HG03280 (cell line): ENCODE results near the gene SLC25A52.
"Not testable (repeated sequence)": the region's sequence is repeated elsewhere in the genome, so short reads cannot be mapped to it uniquely, and the experiment has no call there.

Experiments
- ATAC-seq: cut with Tn5 transposase; IDR thresholded peaks from one replicate; pipeline ENCODE4 v1.9.1; 2021; ENCODE audit warnings: mild to moderate bottlenecking, moderate library complexity; ENCODE audit not compliant: unreplicated experiment

The SLC25A52 gene, protein sequence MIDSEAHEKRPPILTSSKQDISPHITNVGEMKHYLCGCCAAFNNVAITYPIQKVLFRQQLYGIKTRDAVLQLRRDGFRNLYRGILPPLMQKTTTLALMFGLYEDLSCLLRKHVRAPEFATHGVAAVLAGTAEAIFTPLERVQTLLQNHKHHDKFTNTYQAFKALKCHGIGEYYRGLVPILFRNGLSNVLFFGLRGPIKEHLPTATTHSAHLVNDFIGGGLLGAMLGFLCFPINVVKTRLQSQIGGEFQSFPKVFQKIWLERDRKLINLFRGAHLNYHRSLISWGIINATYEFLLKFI

DNA sequence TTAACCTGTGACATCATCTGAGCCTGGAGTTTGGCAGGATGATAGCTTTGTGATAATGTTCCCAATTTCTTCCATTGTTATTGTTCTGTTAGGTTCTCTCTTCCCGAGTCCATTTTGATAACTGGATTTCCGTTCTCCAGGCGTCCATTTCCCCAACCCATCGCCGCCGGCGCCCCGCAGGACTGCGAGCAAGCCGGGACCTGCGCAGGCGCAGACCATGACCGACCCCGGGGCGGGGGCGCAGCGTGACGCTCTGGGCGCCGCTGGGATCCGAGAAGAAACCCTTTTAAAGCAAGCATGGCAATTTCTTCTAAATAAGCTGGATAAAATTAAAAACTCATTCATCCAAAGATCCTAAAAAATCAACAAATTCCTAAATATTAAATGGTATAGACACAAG lies at the start of gene SLC25A52:
TSS of gene SLC25A52 (minus strand) at position 186 of the 400 bp plus-strand sequence. CDS start 219 bp downstream, outside the sequence.
- ATAC-seq, result no peak

DNA sequence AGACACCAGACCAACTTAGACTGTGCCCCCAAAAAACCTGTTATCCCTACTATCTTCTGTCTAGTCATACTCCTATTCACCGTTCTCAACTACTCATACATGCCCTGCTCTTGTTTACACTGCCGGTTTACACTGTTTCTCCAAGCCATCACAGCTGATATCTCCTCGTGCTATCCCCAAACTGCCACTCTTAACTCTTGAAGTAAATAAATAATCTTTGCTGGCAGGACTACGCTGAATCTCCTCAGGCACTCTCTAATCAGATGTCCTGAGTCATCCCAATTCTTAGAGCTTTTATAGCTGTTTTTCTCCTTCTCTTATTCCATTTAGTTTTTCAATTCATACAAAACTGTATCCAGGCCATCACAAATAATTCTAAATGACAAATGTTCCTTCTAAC lies 48.4 kb upstream of the SLC25A52 start:
- ATAC-seq, result not testable (repeated sequence)

DNA sequence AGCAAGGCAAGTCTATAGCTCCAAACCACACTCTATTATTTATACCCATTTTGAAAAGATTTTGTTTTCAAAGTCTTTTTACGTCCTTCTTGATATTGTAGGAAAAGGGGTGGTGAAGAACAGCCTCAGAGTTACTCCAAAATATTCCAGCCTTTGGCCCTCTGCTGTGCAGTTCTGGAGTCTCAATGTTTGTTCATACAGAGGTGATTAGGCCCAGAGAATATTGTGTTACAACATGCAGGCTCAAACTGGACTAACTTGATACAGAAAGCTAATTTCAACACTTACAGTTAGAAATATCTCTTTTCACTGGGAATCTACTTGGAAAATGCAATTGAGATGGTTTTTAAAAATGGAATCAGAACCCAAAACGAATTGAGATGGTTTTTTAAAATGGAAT lies 40.4 kb upstream of the SLC25A52 start:
- ATAC-seq, result no peak

DNA sequence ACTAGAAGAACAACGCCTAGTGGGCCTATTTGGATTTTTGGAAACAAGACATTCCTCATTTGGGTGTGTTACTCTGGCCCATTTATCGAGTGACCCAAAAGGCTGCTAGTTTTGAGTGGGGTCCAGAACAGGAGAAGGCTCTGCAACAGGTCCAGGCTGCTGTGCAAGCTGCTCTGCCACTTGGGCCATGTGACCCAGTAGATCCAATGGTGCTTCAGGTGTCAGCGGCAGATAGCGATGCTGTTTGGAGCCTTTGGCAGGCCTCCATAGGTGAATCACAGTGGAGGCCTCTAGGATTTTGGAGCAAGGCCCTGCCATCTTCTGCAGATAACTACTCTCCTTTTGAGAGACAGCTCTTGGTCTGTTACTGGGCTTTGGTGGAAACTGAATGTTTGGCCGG lies 38.6 kb upstream of the SLC25A52 start:
- not testable (repeated sequence) for ATAC-seq

DNA sequence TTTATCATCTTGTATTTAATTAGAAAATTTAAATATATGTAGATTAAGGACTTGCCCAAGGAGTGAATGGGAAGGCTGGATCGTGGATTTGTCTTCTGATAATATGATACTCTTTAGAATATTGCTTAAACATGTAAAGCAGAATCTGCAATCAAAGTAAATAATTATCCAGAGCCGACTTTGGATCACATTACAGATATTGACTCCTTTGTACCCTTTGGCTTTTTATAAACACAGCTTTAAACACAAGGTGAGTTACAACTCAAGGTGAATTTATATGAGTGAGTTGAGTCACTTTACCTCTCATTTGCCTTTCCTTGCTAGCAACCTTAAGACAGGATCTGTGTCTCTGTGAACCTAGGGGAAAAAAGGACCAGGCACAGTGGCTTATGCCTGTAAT lies 37.7 kb upstream of the SLC25A52 start:
- ATAC-seq, result no peak

DNA sequence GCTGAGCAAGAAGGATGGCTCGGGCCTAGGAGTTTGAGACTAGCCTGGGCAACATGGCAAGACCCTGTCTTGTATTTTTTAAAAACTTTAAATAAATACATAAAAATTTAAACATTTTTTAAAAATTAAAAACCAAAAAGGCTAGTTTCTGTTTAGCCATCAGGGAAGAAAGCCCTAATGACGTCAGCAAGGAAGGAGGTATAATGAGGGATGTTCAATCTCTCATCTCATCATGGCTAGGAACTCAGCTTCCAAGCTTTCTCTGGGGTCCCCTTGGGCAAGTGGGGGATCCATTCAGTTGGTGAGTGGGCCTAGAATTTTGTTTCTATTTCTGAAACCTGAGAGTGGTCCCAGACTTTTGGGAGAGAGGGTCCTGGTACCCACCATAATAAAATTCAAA lies 35.1 kb upstream of the SLC25A52 start:
- no peak for ATAC-seq

DNA sequence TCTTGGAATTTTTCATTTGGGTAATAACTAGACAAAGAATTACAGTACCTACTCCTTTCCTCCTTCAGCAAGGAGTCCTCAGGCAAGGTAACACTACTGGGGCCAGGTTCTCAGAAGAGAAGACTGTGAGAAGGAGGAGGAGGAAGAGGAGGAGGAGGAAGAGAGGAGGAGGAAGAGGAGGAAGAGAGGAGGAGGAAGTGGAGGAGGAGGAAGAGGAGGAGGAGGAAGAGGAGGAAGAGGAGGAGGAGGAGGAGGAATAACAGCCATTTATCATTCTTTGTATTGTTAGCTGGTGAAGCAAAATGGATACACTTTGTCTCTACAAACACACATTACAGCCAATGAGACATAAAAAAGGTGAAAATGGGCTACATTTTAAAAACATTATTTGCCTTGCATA lies 32.9 kb upstream of the SLC25A52 start:
- no peak for ATAC-seq

DNA sequence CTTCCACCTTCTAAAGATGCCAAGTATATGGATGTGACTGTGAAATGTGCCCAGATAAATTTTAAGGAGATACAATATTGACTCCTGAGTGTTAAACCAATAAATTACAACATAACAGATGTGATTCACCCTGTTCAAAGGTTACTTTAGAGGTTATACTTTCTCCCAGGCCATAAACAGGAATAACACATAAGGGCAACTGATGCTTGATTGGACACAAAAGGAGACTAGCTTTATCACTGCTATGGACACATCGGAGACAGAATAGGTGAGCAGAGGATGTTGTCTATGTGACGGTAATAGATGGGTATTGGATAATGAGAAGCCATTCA lies 31.9 kb upstream of the SLC25A52 start:
- ATAC-seq, result no peak

DNA sequence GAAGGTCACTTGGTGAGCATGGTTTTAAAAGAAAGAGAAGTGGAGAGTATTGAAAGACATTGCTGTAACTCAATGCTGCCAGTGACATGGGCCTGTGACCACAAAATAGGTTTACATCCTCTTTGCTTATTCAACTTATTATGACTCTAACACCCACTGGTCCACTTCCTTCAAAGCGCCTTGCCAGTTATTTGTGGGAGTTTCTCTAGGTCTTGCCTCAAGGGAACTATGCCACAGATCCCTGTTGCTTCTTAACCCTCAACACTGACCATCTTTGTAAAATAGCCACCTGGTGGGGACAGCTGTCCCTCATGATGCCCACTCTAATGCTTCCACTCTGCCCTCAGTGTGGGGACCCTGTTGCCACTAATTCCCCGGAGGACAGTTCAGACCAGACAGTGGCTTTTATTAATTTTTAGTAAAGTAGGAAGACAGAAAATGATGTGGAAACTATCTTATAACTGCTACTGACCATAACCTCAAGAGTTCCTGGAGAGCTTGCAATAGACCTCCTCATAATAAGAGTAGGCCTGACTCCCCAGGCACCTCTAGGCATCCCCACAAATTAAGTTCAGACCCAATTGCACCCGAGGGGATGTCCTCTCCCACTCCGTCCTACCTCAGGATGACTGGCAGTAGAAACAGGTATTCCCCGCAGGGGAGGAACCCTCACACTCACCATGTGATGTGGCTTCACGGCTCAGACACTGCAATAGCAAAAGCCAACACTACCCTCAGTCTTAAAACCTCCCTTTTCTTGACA lies 31.3 kb upstream of the SLC25A52 start:
- ATAC-seq, result peak; percentile 92

DNA sequence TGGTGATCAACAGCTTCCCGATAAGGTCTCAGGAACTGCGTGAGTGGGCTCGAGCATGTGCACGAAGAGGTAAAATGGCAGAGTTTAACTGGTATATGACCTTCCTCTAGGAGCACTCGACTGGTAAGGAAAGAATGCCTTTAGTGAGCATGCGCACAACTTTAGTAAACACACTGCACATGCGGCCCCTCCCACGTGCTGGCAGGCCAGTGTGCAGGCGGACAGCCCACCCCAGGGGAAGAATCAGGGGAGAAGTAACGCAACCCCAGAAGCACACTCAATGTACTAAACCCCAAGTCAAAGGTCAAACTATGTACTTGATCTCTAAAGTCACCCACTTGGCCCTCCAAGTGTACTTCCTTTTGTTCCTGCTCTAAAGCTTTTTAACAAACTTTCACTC lies 28.7 kb upstream of the SLC25A52 start:
- no peak for ATAC-seq

DNA sequence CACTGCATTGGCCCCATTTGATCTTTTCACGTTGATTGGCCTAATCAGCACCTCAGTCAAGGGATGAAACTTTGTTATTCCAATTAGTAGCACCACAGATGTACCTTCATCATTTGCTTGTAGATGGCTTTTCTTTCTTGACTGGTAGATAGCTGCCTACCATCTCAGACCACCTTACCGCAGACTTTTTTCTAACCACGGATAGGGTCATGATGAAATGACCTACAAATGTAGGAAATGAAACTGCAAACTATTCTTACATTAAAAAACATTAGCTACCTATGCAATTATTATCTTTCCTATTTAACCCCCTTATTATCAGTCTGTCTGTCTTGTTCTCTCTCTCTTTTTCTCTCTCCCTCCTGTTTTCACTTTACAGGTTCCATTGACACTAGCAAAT lies 22.4 kb upstream of the SLC25A52 start:
- ATAC-seq, result no peak

DNA sequence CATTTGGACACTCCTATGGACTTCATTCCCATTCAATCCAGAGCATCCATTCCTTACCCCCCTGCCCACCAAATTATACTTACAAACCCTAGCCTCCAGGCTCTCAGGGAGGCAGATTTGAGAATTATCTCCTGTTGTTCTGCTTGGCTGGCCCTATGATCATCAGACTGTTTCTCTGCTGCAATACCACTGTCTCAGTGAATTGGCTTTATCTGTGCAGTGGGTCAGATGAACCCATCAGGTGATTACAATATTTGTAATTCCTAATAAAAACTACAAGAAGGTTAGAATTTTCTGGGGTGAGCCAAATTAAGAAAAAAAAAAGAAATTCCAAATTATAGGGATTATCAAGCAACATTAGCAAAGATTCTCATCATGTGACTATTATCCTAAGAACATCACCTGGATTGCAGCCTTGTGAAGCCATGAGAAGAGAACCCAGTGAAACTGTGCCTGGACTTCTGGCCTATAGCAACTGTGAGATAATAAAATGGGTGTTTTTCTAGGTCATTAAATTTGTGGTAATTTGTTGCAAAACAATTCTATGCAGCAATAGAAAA lies 17.8 kb upstream of the SLC25A52 start:
- no peak for ATAC-seq

DNA sequence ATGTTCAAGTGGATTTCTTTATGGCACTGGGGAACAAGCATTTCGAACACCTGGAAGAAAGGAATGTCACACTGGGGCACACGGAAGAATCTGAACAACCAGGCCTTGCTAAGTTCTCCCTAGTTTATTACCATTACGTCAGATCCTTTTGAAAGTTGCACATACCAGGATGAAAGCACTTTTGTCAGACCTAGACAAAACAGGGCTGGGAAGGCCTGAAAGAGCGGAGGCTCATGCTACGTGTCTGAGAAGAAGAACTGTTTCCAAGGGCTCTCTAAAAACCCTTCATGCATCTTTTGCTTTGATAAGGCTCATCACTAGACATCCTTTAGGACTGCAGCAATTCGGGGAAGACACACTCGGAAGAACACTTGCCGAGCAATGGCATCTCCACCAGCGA lies 15.4 kb upstream of the SLC25A52 start:
- no peak for ATAC-seq

DNA sequence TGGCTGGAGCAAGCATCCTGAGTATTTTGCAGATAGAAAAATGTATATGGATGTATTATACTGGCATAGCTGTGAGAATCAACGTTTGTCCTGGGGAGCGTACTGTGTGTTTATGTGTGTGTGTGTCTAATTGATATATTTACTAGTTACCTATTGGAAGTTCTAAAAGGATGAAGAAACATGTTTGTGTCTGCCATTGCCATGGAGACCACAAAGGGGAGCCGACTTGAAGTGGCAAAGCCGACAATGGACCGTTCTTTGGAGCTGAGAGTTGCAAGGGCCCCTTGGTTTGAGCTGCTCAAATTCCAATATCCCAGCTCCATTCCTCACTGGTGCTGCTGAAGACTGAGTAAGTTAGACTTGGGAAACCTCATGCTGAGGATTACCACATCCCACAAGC lies 14.3 kb upstream of the SLC25A52 start:
- ATAC-seq, result no peak

DNA sequence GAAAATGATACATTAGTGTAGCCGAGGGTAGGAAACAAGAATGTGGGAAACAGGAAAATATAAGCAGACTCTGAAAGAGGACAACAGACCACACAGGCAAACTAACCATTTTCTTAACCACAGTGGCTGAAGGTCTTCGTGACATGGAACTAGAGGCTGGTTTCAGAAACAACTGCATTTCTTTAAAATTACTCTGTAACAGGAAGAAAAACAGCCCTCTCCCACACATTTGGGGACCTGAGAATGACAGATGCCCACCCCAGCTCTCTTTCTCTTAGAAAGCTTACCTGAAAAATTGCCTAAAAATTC lies 13.8 kb upstream of the SLC25A52 start:
- peak; percentile 65 for ATAC-seq

DNA sequence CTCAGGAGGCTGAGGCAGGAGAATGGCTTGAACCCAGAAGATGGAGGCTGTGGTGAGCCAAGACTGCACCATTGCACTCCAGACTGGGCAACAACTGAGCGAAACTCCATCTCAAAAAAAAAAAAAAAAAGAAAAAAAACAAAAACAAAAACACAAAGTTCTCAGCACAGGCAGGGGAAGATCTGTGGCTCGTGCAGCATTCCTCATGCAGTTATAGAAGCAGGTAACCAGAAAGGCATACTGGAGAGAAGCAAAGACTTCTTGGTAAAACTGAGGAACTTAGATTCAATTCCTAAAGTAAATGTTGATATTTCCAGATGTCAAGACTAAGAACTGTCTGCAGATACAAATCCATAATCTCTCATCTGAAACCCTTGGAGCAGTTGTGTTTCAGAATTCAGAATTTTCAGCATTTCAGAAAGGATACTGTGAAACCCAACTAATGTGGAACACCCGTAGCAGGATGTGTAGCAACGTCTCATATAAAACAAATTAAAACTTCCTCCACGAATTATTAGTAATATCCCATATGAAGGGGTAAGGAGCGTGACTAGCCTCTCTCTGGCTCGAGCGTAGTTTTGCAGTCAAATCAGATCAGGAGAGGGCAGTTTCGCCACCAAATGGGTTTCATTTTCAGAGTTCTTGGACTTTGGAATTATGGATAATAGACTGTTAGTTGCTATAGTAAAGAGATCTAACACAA lies 13.2 kb upstream of the SLC25A52 start:
- peak; percentile 19 for ATAC-seq

DNA sequence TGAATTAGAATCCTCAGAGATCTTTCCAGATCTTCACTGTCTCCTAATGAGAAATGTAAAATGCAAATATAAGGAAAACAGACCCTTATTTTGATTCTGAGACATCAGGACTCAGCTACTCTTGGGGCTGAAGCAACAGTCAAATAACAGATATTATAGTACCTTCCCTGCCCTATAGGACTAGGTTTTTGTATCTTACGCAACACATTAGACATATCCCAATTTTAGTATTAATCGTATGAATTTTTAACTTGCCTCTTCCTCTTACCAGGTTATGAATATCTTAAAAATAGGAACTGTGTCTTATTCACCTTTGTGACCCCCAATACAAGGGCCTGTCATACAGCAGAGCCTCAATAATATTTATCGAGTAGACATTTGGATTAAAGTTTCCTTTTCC lies 12.0 kb upstream of the SLC25A52 start:
- no peak for ATAC-seq

DNA sequence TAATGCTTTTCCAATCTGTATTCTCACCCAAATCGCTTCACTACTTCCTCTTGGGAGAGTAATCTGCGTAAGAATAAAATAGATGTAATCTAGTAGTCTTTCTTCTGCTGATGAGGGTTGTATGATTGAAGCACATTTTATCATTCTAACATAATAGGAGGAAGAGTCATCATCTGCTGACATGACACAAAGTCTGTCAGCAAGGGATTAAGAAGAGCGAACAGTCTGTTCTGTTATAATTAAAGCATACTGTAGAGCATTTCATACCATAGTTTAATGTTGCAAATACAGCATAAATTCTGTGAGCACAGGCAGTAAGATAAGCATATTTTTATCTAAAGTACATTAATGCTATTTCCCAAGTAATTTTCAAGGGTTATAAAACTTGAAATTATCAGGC lies 10.4 kb downstream of the SLC25A52 start:
- ATAC-seq, result no peak

DNA sequence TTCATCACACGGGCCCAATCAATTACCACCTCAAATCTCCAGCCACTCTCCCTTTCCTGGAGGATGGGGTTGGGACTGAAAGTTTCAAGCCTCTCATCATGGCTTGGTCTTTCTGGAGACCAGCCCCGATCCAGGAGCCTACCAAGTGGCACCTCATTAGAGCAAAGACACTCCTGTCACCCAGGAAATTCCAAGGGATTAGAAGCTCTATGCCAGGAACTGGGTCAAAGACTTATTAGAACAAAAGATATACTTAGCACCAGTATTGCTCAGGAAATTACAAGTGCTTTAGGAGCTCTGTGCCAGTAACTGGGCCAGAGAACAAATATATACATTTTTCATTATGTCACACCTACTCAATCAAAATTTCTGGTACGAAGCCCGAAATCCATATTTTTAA lies 14.3 kb downstream of the SLC25A52 start:
- no peak for ATAC-seq

DNA sequence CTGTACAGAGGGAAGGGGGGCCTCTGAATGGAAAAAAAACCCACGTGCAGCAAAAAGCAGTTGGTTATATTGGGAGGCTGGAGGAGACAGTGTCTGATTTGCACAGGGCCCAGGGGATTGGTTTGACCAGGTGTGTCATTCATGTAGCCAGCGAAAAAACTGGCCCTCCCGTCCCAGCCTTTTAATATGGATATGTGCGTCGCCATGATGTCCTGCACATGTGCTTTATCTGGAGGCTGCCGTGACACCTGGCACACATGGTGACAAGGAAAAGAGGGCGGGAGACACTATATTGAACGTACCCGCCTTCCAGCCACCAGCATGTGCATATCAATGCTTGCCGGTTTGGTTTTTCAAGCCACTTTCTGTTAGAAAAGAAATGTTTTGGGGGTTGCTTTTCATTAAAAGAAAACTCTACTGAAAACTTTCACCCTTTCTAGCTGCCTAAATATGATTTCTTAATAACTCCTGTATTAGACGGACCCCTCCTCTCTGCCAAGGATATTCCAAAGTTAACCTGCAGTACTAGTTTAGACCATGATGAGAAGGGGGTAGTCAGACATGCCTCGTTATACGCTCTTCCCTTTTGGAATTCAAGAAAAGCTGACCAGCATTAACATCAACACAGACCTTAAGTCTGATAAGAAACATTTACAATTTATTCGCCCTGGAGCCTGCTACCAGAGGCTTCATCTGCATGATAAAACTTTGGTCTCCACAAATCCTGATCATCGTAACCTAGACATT lies 16.2 kb downstream of the SLC25A52 start:
- ATAC-seq, result no peak

DNA sequence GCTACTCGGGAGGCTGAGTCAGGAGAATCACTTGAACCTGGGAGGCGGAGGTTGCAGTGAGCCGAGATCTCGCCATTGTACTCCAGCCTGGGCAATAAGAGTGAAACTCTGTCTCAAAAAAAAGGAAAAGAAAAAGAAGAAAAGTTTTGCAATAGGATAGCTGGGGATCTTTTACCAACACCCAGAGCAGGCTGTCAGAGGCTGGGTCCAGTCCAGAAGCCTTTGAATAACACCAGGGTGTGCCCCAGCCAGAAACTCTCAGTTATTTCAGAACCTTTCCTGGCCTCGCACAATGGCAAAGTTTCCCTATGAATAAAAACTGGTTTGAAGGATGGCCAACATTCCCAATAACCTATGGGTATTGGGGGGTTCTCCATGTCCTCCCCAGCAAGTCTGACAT lies 17.1 kb downstream of the SLC25A52 start:
- ATAC-seq, result not testable (repeated sequence)
